Type B pancreatic cell (in vitro differentiated cells): ENCODE data around the gene ADA. TPM values are rescaled to one million over a fixed set of nuclear protein-coding genes. Genes with fewer than 3 reads are reported as not detected.
A peak's percentile ranks its signal among the peaks of the same experiment; 100 is the strongest.

Source experiments
- DNase-seq: peaks from one replicate; pipeline ENCODE4 v3.0.0; 2021; ENCODE audit warnings: mixed read lengths; ENCODE audit not compliant: unreplicated experiment; ENCODE audit errors: extremely low spot score
- H3K27ac Mint-ChIP-seq: 2 replicates; pipeline ENCODE4 v1.8.0; 2021; ENCODE audit warnings: mild to moderate bottlenecking, mixed read lengths
- H3K27me3 Mint-ChIP-seq: 2 replicates; pipeline ENCODE4 v1.8.0; 2021; ENCODE audit warnings: mixed read lengths
- H3K36me3 Mint-ChIP-seq: 2 replicates; pipeline ENCODE4 v1.8.0; 2021; ENCODE audit warnings: mixed read lengths
- H3K4me1 Mint-ChIP-seq: one replicate; pipeline ENCODE4 v1.8.0; 2021; ENCODE audit warnings: mixed read lengths; ENCODE audit not compliant: unreplicated experiment
- H3K4me3 Mint-ChIP-seq: 2 replicates; pipeline ENCODE4 v1.8.0; 2021; ENCODE audit warnings: mild to moderate bottlenecking, mixed read lengths
- H3K9me3 Mint-ChIP-seq: 2 replicates; pipeline ENCODE4 v1.8.0; 2021; ENCODE audit warnings: mixed read lengths
- CTCF ChIP-seq: fragments of 200-600 bp; sonication (generic); conservative IDR thresholded peaks from 2 replicates; pipeline ENCODE4 v1.5.0; 2021; ENCODE audit warnings: antibody characterized with exemption, mild to moderate bottlenecking
- total RNA-seq: library from RNA; stranded (reverse); gene quantifications from 2 replicates; pipeline ENCODE4 v1.2.1, GENCODE V29; 2021; ENCODE audit warnings: low replicate concordance

ADA gene
- total RNA-seq, 1 donor from 2014 or later, result 15.1 TPM

- H3K4me3 Mint-ChIP-seq, result no peak overlapping the region
- H3K27me3 Mint-ChIP-seq, result no peaks in the 10 kb centered on the region
- DNase-seq, result no peak
- peaks cover 5% of the 10 kb centered on the region for H3K4me1 Mint-ChIP-seq
- no peaks in the 10 kb centered on the region for H3K9me3 Mint-ChIP-seq
- TF ChIP-seq CTCF, result no peak
- H3K27ac Mint-ChIP-seq, result peak overlapping the region; percentile 37
- H3K36me3 Mint-ChIP-seq, result peaks cover 14% of the 10 kb centered on the region
Observed at GRCh38 chr20:44615169-44615791, 36.2 kb downstream of the ADA start.

GRCh38 chr20:44614525-44614924 lies 37.0 kb downstream of the ADA start:
- Mint-ChIP-seq H3K4me3 (no peak overlapping the region), H3K36me3 (peaks cover 11% of the 10 kb centered on the region), H3K27ac (no peak overlapping the region), H3K9me3 (no peaks in the 10 kb centered on the region), H3K4me1 (peaks cover 9% of the 10 kb centered on the region), H3K27me3 (no peaks in the 10 kb centered on the region)
- TF ChIP-seq CTCF, result no peak
- DNase-seq, result no peak

- TF ChIP-seq CTCF, result no peak
- Mint-ChIP-seq H3K4me1 (peaks cover 15% of the 10 kb centered on the region), H3K36me3 (peaks cover 8% of the 10 kb centered on the region), H3K9me3 (no peaks in the 10 kb centered on the region), H3K27ac (no peak overlapping the region), H3K4me3 (no peak overlapping the region), H3K27me3 (no peaks in the 10 kb centered on the region)
- DNase-seq, result no peak
Observed at GRCh38 chr20:44613575-44613974, 37.9 kb downstream of the ADA start.

GRCh38 chr20:44610313-44610962 lies 41.1 kb downstream of the ADA start:
- Mint-ChIP-seq H3K4me1 (peaks cover 9% of the 10 kb centered on the region), H3K27ac (peak overlapping the region; percentile 89), H3K4me3 (no peak overlapping the region), H3K27me3 (no peaks in the 10 kb centered on the region), H3K9me3 (no peaks in the 10 kb centered on the region), H3K36me3 (peaks cover 3% of the 10 kb centered on the region)
- no peak for DNase-seq
- TF ChIP-seq CTCF, result no peak

GRCh38 chr20:44609516-44610312 lies 41.8 kb downstream of the ADA start:
- Mint-ChIP-seq H3K27ac (peak overlapping the region; percentile 89), H3K27me3 (no peaks in the 10 kb centered on the region), H3K9me3 (no peaks in the 10 kb centered on the region), H3K36me3 (peaks cover 3% of the 10 kb centered on the region), H3K4me3 (peak overlapping the region; percentile 82), H3K4me1 (peaks cover 9% of the 10 kb centered on the region)
- peak; percentile 95 for TF ChIP-seq CTCF
- DNase-seq, result peak; percentile 90
